ENCODE results near the gene FYB2. TPM values are rescaled to one million over a fixed set of nuclear protein-coding genes. Genes with fewer than 3 reads are reported as not detected.
A peak's percentile ranks its signal among the peaks of the same experiment; 100 is the strongest.

Gene FYB2
- total RNA-seq, 1 experiment from 2014 or later, result not detected

- DNase-seq (ENCODE audit: unreplicated experiment), result peak; percentile 68
- Mint-ChIP-seq H3K36me3 (ENCODE audit: insufficient read depth, unreplicated experiment) (no peaks in the 10 kb centered on the region), H3K4me3 (ENCODE audit: unreplicated experiment) (no peak overlapping the region), H3K27me3 (ENCODE audit: insufficient read depth, unreplicated experiment) (no peaks in the 10 kb centered on the region), H3K9me3 (ENCODE audit: unreplicated experiment) (no peaks in the 10 kb centered on the region), H3K27ac (ENCODE audit: low read depth, unreplicated experiment) (no peak overlapping the region), H3K4me1 (ENCODE audit: insufficient read depth, unreplicated experiment) (no peaks in the 10 kb centered on the region)
- ChIA-PET CTCF (interaction anchor here (0.5 to 2.3 kb wide), 25 partner anchors 9 to 1708 kb away, joined by 3 to 13 read pairs (median 3); partner anchors contain the start of gene FYB2), POLR2A (no interaction called here)
- no TSS peak for BruUV-seq (replicated peaks)
- intact Hi-C loops (cut with micrococcal nuclease), result loop anchor here (1.0 to 5.0 kb wide), 2 partner anchors 46 to 1518 kb away; no protein-coding TSS in a partner anchor
- peak; percentile 63 for TF ChIP-seq CTCF (IDR thresholded peaks at IDR 0.05; ENCODE audit: unreplicated experiment)
Measured at GRCh38 chr1:56803561-56804156, 15.5 kb downstream of the FYB2 start.

- intact Hi-C loops (cut with micrococcal nuclease), result loop anchor here (5.0 kb wide), 1 partner anchor 43 kb away; no protein-coding TSS in a partner anchor
- TF ChIP-seq CTCF (IDR thresholded peaks at IDR 0.05; ENCODE audit: unreplicated experiment), result no peak
- Mint-ChIP-seq H3K4me3 (ENCODE audit: unreplicated experiment) (no peak overlapping the region), H3K27ac (ENCODE audit: low read depth, unreplicated experiment) (no peak overlapping the region), H3K27me3 (ENCODE audit: insufficient read depth, unreplicated experiment) (no peaks in the 10 kb centered on the region), H3K9me3 (ENCODE audit: unreplicated experiment) (no peaks in the 10 kb centered on the region), H3K36me3 (ENCODE audit: insufficient read depth, unreplicated experiment) (no peaks in the 10 kb centered on the region), H3K4me1 (ENCODE audit: insufficient read depth, unreplicated experiment) (peaks cover 19% of the 10 kb centered on the region)
- CTCF ChIA-PET, result interaction anchor here (0.6 to 3.1 kb wide), 4 partner anchors 20 to 1489 kb away, joined by 3 to 16 read pairs (median 3); partner anchors contain the start of gene FYB2
- BruUV-seq (replicated peaks), result no TSS peak
- POLR2A ChIA-PET, result interaction anchor here (0.8 kb wide), 1 partner anchor 16 kb away, joined by 3 read pairs; no protein-coding TSS in a partner anchor
- DNase-seq (ENCODE audit: unreplicated experiment), result no peak
Measured at GRCh38 chr1:56799605-56800400, 19.4 kb downstream of the FYB2 start.

- H3K27me3 Mint-ChIP-seq (ENCODE audit: insufficient read depth, unreplicated experiment), result no peaks in the 10 kb centered on the region
- no peaks in the 10 kb centered on the region for H3K9me3 Mint-ChIP-seq (ENCODE audit: unreplicated experiment)
- DNase-seq (ENCODE audit: unreplicated experiment), result peak; percentile 32
- intact Hi-C loops (cut with micrococcal nuclease), result no loop called here
- H3K4me1 Mint-ChIP-seq (ENCODE audit: insufficient read depth, unreplicated experiment), result peaks cover 19% of the 10 kb centered on the region
- no peaks in the 10 kb centered on the region for H3K36me3 Mint-ChIP-seq (ENCODE audit: insufficient read depth, unreplicated experiment)
- ChIA-PET CTCF (interaction anchor here (0.7 to 3.7 kb wide), 2 partner anchors 10 to 23 kb away, joined by 3 to 23 read pairs; no protein-coding TSS in a partner anchor), POLR2A (interaction anchor here (0.9 to 1.3 kb wide), 2 partner anchors 18 to 27 kb away, joined by 3 to 4 read pairs; no protein-coding TSS in a partner anchor)
- H3K27ac Mint-ChIP-seq (ENCODE audit: low read depth, unreplicated experiment), result no peak overlapping the region
- no peak for TF ChIP-seq CTCF (IDR thresholded peaks at IDR 0.05; ENCODE audit: unreplicated experiment)
- H3K4me3 Mint-ChIP-seq (ENCODE audit: unreplicated experiment), result no peak overlapping the region
- no TSS peak for BruUV-seq (replicated peaks)
Measured at GRCh38 chr1:56798053-56798471, 21.1 kb downstream of the FYB2 start.

Measured in MCF 10A (cell line).